GM13976 (cell line): ENCODE data around the gene LAMA5.

ENCODE experiments used
- DNase-seq: peaks from one replicate; pipeline ENCODE4 v3.0.0; 2012; ENCODE audit warnings: low spot score
- in situ Hi-C: fragments of 300-500 bp; cut with MboI; formaldehyde crosslinking; loops from one replicate; pipeline ENCODE4 v1.12.0; 2022; ENCODE audit warnings: low sequenced_read_pairs, mixed read lengths, inconsistent platforms; ENCODE audit not compliant: unreplicated experiment
- TF ChIP-seq, protein P1 (sequence below): IDR thresholded peaks from 2 replicates; pipeline ENCODE4 v1.5.1; 2012; ENCODE audit warnings: borderline replicate concordance, mild to moderate bottlenecking; ENCODE audit not compliant: insufficient read depth; ENCODE audit errors: extremely low read depth, missing control alignments, control extremely low read depth

LAMA5 gene

DNA sequence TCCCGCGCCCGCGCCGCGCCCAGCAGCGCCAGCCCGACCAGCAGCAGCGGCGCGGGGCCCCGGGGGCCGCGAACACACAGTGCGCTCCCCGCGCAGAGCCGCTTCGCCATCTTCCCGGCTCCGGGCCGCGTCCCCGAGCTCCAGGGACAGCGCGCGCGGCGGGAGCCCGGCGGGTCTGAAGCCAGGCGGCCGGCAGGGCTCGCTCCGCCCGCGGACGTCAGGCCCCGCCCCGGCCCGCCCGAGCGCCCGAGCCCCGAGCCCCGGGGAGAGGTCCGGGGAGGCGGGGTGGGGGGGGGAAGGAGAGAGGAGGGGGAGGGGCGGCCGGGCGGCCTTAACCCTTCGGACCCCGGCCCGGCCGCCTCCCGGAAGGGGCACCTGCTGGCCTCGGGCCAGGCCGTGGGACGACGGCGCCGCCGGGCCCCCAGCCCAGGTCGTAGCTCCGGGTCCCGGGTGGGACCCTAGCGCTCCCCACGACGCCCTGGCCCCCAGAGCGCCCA is at the start of gene LAMA5:
TSS of gene LAMA5 (minus strand) at position 177 of the 497 bp plus-strand sequence. CDS start at position 110, 67 bp downstream.
- in situ Hi-C loops, result no loop called here
- DNase-seq, result peak; percentile 85
- TF ChIP-seq, protein P1, sequence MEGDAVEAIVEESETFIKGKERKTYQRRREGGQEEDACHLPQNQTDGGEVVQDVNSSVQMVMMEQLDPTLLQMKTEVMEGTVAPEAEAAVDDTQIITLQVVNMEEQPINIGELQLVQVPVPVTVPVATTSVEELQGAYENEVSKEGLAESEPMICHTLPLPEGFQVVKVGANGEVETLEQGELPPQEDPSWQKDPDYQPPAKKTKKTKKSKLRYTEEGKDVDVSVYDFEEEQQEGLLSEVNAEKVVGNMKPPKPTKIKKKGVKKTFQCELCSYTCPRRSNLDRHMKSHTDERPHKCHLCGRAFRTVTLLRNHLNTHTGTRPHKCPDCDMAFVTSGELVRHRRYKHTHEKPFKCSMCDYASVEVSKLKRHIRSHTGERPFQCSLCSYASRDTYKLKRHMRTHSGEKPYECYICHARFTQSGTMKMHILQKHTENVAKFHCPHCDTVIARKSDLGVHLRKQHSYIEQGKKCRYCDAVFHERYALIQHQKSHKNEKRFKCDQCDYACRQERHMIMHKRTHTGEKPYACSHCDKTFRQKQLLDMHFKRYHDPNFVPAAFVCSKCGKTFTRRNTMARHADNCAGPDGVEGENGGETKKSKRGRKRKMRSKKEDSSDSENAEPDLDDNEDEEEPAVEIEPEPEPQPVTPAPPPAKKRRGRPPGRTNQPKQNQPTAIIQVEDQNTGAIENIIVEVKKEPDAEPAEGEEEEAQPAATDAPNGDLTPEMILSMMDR, result no peak

- TF ChIP-seq, protein P1, result no peak
- in situ Hi-C loops, result no loop called here
- no peak for DNase-seq
Measured at GRCh38 chr20:62415354-62416111, 48.4 kb upstream of the LAMA5 start.

DNA sequence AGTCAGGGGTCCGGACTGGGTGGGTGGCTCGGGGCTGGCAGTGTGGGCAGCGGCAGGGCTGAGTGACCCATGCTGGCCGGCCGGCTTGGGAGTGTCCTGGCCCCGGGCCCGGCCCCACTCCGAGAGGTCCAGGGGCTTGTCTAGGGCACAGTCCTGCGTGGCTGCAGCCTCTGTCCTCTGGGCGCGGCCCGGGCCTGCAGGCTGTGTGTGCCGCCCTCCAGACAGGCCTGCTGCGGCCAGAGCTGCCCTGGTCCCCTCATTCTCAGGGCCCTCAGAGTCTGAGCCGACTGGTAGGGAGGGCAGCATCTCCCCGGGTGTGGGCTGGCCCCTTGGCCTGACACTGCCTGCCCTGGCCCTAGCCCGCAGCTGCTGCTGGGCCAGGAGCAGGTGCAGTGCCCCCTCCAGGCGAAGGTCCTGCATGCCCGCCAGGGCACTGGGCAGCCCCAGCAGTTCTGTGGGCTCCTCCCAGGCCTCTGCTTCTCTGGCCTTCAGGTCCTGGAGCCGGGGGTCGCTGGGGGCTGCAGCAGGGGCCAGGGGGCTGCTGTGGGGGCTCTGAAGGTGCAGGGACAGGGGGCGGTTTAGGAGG is 46.9 kb upstream of the LAMA5 start:
- no peak for DNase-seq
- in situ Hi-C loops, result no loop called here
- TF ChIP-seq, protein P1, result no peak

DNA sequence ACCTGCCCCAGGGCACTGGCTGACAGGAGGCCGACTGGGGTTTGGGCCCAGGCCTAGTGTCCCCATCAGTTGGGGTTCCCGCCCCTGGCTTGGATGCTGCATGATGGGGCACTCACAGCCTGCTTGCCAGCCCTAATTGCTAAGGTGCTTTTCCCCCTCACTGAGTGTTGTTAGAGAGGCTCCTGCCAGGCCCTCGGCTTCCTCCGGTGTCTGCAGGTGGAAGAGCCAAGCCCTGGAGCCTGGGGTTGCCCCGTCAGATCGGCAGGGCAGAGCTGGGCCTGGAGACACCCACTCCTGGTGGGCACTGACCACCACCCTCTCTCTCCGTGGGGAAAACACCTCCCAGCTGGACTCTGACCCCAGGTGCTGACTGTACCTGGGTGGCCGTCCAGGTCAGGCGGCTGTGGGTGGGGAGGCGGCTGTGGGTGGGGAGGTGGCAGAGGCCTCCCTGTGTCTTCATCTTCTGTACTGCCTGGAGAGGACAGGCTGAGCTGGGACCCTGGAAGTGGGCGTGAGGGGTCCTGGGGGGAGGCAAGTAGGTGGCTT is 46.0 kb upstream of the LAMA5 start:
- in situ Hi-C loops, result no loop called here

GRCh38 chr20:62412194-62413024 is 45.3 kb upstream of the LAMA5 start:
- no peak for DNase-seq
- TF ChIP-seq, protein P1, result no peak
- in situ Hi-C loops, result no loop called here

More for the DNA sequence above, 46.0 kb upstream of the LAMA5 start:
- no peak for DNase-seq
- TF ChIP-seq, protein P1, result no peak
